Neural cell (in vitro differentiated cells): Measurements from ENCODE around the gene RASL11A. TPM values are rescaled to one million over a fixed set of nuclear protein-coding genes. Genes with fewer than 3 reads are reported as not detected.

Experiments used
- H2AFZ ChIP-seq: fragments of 200-600, 300-800 bp; sonication (generic), shearing (Covaris generic); 2 replicates; pipeline ENCODE4 v1.6.0; 2014; ENCODE audit warnings: low read depth, mild to moderate bottlenecking, antibody characterized with exemption, low read length, moderate library complexity
- H3F3A ChIP-seq: fragments of 200-600 bp; shearing (Covaris generic); 2 replicates; pipeline ENCODE4 v1.6.1; 2016; ENCODE audit warnings: mild to moderate bottlenecking, moderate library complexity, mixed read lengths, antibody characterized with exemption, low read length; ENCODE audit not compliant: insufficient read depth, poor library complexity, severe bottlenecking
- H3K27ac ChIP-seq: fragments of 200-600, 300-800 bp; sonication (generic), shearing (Covaris generic); 2 replicates; pipeline ENCODE4 v1.5.1; 2014; ENCODE audit warnings: mild to moderate bottlenecking, low read length, moderate library complexity
- H3K27me3 ChIP-seq: fragments of 300-800, 200-600 bp; sonication (generic), shearing (Covaris generic); 2 replicates; pipeline ENCODE4 v1.6.0; 2014; ENCODE audit warnings: mild to moderate bottlenecking, low read depth, low read length, moderate library complexity; ENCODE audit not compliant: insufficient read depth
- H3K36me3 ChIP-seq: fragments of 300-800, 200-600 bp; sonication (generic), shearing (Covaris generic); 2 replicates; pipeline ENCODE4 v1.5.1; 2014; ENCODE audit warnings: mild to moderate bottlenecking, antibody characterized with exemption, low read length, moderate library complexity; ENCODE audit not compliant: insufficient read depth
- H3K4me2 ChIP-seq: fragments of 300-800, 200-600 bp; sonication (generic), shearing (Covaris generic); 2 replicates; pipeline ENCODE4 v1.6.0; 2014; ENCODE audit warnings: mild to moderate bottlenecking, low read length
- H3K4me3 ChIP-seq: fragments of 300-800, 200-600 bp; sonication (generic), shearing (Covaris generic); 2 replicates; pipeline ENCODE4 v1.5.1; 2014; ENCODE audit warnings: mild to moderate bottlenecking, low read length, moderate library complexity
- H3K79me2 ChIP-seq: fragments of 200-600 bp; shearing (Covaris generic); replicated peaks from 2 replicates; pipeline ENCODE4 v1.6.0; 2014; ENCODE audit warnings: mild to moderate bottlenecking, low read length, moderate library complexity; ENCODE audit not compliant: insufficient read depth
- H3K9ac ChIP-seq: fragments of 300-800, 200-600 bp; sonication (generic), shearing (Covaris generic); 2 replicates; pipeline ENCODE4 v1.6.1; 2016; ENCODE audit warnings: mild to moderate bottlenecking, low read length, mixed read lengths
- H3K9me2 ChIP-seq: fragments of 200-600 bp; shearing (Covaris generic); 2 replicates; pipeline ENCODE4 v1.6.1; 2016; ENCODE audit warnings: mild to moderate bottlenecking, low read length, mixed read lengths; ENCODE audit not compliant: insufficient read depth
- H3K9me3 ChIP-seq: fragments of 200-600, 300-800 bp; sonication (generic), shearing (Covaris generic); 2 replicates; pipeline ENCODE4 v1.6.1; 2016; ENCODE audit warnings: mild to moderate bottlenecking, mixed run types, low read length, moderate library complexity, mixed read lengths
- H4K20me1 ChIP-seq: fragments of 200-600 bp; shearing (Covaris generic); 2 replicates; pipeline ENCODE4 v1.6.1; 2016; ENCODE audit warnings: mild to moderate bottlenecking, mixed run types; ENCODE audit not compliant: insufficient read depth
- CTCF ChIP-seq: fragments of 450-650 bp; IDR thresholded peaks from 2 replicates; pipeline ENCODE4 v1.5.1; 2014; ENCODE audit warnings: antibody characterized with exemption, mild to moderate bottlenecking, moderate library complexity; ENCODE audit not compliant: poor library complexity, severe bottlenecking
- EP300 ChIP-seq: fragments of 450-650 bp; conservative IDR thresholded peaks from 2 replicates; pipeline ENCODE4 v1.6.1; 2014; ENCODE audit warnings: antibody characterized with exemption, mild to moderate bottlenecking, moderate library complexity; ENCODE audit not compliant: poor library complexity, severe bottlenecking
- EZH2 ChIP-seq: fragments of 200-600, 300-800 bp; shearing (Covaris generic), sonication (generic); IDR thresholded peaks from 2 replicates; pipeline ENCODE4 v1.6.1; 2014; ENCODE audit warnings: antibody characterized with exemption, low read length, borderline replicate concordance, mild to moderate bottlenecking; ENCODE audit not compliant: insufficient read depth, poor library complexity, severe bottlenecking
- MXI1 ChIP-seq: fragments of 450-650 bp; conservative IDR thresholded peaks from 2 replicates; pipeline ENCODE4 v1.6.1; 2014; ENCODE audit warnings: antibody characterized with exemption, mild to moderate bottlenecking; ENCODE audit not compliant: poor library complexity, severe bottlenecking
- POLR2AphosphoS5 ChIP-seq: IDR thresholded peaks from 2 replicates; pipeline ENCODE4 v1.6.1; 2012
- RAD21 ChIP-seq: fragments of 450-650 bp; conservative IDR thresholded peaks from 2 replicates; pipeline ENCODE4 v1.6.1; 2014; ENCODE audit warnings: antibody characterized with exemption, mild to moderate bottlenecking, moderate library complexity
- SMC3 ChIP-seq: fragments of 450-650 bp; conservative IDR thresholded peaks from 2 replicates; pipeline ENCODE4 v1.6.1; 2014; ENCODE audit warnings: antibody characterized with exemption, mild to moderate bottlenecking, moderate library complexity; ENCODE audit not compliant: poor library complexity
- TAF1 ChIP-seq: IDR thresholded peaks from 2 replicates; pipeline ENCODE4 v1.6.1; 2012; ENCODE audit warnings: low read depth
- polyA plus RNA-seq: library from polyadenylated mRNA; depleted of rRNA; stranded (reverse); fragments of >200 nt; gene quantifications from 2 replicates; pipeline ENCODE4 v1.2.3, GENCODE V29; 2014
- TF ChIP-seq, protein P1 (sequence below): IDR thresholded peaks from 2 replicates; pipeline ENCODE4 v1.6.1; 2012; ENCODE audit warnings: borderline replicate concordance

RASL11A gene
- polyA plus RNA-seq, 1 donor from 2014 or later: 1.7 TPM

GRCh38 chr13:27257233-27257568 lies 13.4 kb upstream of the RASL11A start:
- no peak overlapping the region for H3K9ac ChIP-seq
- H3K79me2 ChIP-seq: peaks cover 37% of the 10 kb centered on the region
- H3K27me3 ChIP-seq: no peaks in the 10 kb centered on the region
- H2AFZ ChIP-seq: no peak overlapping the region
- no peak overlapping the region for H3K27ac ChIP-seq
- no peaks in the 10 kb centered on the region for H4K20me1 ChIP-seq
- H3K4me2 ChIP-seq: no peak overlapping the region
- H3K9me2 ChIP-seq: no peaks in the 10 kb centered on the region
- H3K9me3 ChIP-seq: no peaks in the 10 kb centered on the region
- TF ChIP-seq CTCF: no peak
- TF ChIP-seq, protein P1, sequence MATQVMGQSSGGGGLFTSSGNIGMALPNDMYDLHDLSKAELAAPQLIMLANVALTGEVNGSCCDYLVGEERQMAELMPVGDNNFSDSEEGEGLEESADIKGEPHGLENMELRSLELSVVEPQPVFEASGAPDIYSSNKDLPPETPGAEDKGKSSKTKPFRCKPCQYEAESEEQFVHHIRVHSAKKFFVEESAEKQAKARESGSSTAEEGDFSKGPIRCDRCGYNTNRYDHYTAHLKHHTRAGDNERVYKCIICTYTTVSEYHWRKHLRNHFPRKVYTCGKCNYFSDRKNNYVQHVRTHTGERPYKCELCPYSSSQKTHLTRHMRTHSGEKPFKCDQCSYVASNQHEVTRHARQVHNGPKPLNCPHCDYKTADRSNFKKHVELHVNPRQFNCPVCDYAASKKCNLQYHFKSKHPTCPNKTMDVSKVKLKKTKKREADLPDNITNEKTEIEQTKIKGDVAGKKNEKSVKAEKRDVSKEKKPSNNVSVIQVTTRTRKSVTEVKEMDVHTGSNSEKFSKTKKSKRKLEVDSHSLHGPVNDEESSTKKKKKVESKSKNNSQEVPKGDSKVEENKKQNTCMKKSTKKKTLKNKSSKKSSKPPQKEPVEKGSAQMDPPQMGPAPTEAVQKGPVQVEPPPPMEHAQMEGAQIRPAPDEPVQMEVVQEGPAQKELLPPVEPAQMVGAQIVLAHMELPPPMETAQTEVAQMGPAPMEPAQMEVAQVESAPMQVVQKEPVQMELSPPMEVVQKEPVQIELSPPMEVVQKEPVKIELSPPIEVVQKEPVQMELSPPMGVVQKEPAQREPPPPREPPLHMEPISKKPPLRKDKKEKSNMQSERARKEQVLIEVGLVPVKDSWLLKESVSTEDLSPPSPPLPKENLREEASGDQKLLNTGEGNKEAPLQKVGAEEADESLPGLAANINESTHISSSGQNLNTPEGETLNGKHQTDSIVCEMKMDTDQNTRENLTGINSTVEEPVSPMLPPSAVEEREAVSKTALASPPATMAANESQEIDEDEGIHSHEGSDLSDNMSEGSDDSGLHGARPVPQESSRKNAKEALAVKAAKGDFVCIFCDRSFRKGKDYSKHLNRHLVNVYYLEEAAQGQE: no peak
- TF ChIP-seq EP300: no peak
- no peak for TF ChIP-seq EZH2
- TF ChIP-seq TAF1: no peak
- no peak for TF ChIP-seq POLR2AphosphoS5
- no peak for TF ChIP-seq SMC3
- TF ChIP-seq RAD21: no peak
- no peak for TF ChIP-seq MXI1
- H3F3A ChIP-seq: no peaks in the 10 kb centered on the region
- H3K36me3 ChIP-seq: peaks cover 6% of the 10 kb centered on the region
- no peak overlapping the region for H3K4me3 ChIP-seq

DNA sequence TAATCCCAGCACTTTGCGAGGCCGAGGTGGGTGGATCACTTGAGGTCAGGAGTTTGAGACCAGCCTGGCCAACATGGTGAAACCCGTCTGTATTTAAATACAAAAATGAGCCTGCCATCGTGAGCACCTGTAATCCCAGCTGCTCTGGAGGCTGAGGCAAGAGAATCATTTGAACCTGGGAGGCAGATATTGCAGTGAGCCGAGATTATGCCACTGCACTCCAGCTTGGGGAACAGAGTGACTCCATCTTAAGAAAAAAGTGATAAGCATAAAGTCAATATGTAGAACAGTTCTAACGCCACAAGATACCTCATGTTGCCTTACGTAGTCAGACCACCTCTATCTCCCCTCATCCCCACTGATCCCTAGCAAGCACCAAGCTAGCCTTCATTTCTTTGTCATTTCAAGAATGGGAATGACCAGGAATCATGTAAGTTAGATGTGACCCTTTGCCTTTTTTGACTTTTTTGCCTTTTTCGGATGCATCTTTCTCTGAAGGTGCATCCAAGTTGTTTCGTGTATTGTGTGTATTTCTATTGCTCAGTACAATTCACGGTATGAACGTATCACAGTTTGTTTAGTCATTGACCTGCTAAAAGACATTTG lies 12.9 kb upstream of the RASL11A start:
- peaks cover 6% of the 10 kb centered on the region for H3K36me3 ChIP-seq
- H3K4me3 ChIP-seq: no peak overlapping the region
- no peak overlapping the region for H2AFZ ChIP-seq
- H4K20me1 ChIP-seq: no peaks in the 10 kb centered on the region
- H3F3A ChIP-seq: no peaks in the 10 kb centered on the region
- H3K27me3 ChIP-seq: no peaks in the 10 kb centered on the region
- TF ChIP-seq CTCF (no peak), TAF1 (no peak)
- TF ChIP-seq, protein P1: no peak
- H3K9me2 ChIP-seq: no peaks in the 10 kb centered on the region
- peaks cover 31% of the 10 kb centered on the region for H3K79me2 ChIP-seq
- H3K9ac ChIP-seq: no peak overlapping the region
- H3K9me3 ChIP-seq: no peaks in the 10 kb centered on the region
- no peak overlapping the region for H3K4me2 ChIP-seq
- H3K27ac ChIP-seq: no peak overlapping the region
